ENCODE results near the gene ZDHHC4. TPM values are rescaled to one million over a fixed set of nuclear protein-coding genes. Genes with fewer than 3 reads are reported as not detected.
"Not testable (repeated sequence)": the region's sequence is repeated elsewhere in the genome, so short reads cannot be mapped to it uniquely, and the experiment has no call there.

Gene ZDHHC4
- total RNA-seq, 1 experiment from 2014 or later = 42.1 TPM

- DNase-seq (ENCODE audit: low spot score) = no peak
Measured at GRCh38 chr7:6634021-6634420, 56.8 kb downstream of the ZDHHC4 start.

- not testable (repeated sequence) for DNase-seq (ENCODE audit: low spot score)
Measured at GRCh38 chr7:6634971-6635370, 57.7 kb downstream of the ZDHHC4 start.

GRCh38 chr7:6636741-6637543 is 59.7 kb downstream of the ZDHHC4 start, which contains the start of gene ZNF316:
TSS of gene ZNF316 (plus strand) at chr7:6637318. CDS start at chr7:6642410, 5,092 bp downstream.
- peak; percentile 41 for DNase-seq (ENCODE audit: low spot score)

- DNase-seq (ENCODE audit: low spot score) = peak; percentile 37
Measured at GRCh38 chr7:6637544-6638229, 60.4 kb downstream of the ZDHHC4 start.

Other genes starting within 250 kb of the ZDHHC4 start
- gene FAM220A, start 228.5 kb upstream of the ZDHHC4 start, total RNA-seq (2014; rRNA removed; shearing (Covaris generic)) = 6.1 and 8.7 TPM in 2 replicates
- gene RAC1, start 202.9 kb upstream of the ZDHHC4 start, total RNA-seq (2014; rRNA removed; shearing (Covaris generic)) = 108 and 119 TPM in 2 replicates
- 24.2 and 27.1 TPM in 2 replicates for gene DAGLB, start 129.5 kb upstream of the ZDHHC4 start, total RNA-seq (2014; rRNA removed; shearing (Covaris generic))
- 93.0 and 114 TPM in 2 replicates for gene KDELR2, start 93.3 kb upstream of the ZDHHC4 start, total RNA-seq (2014; rRNA removed; shearing (Covaris generic))
- gene GRID2IP, start 26.0 kb upstream of the ZDHHC4 start, total RNA-seq (2014; rRNA removed; shearing (Covaris generic)) = not detected in 2 replicates
- gene INTS15, start 12.6 kb downstream of the ZDHHC4 start, total RNA-seq (2014; rRNA removed; shearing (Covaris generic)) = 27.6 and 29.5 TPM in 2 replicates
- gene ZNF853, start 38.2 kb downstream of the ZDHHC4 start, total RNA-seq (2014; rRNA removed; shearing (Covaris generic)) = 0.31 TPM in 1 of 2 replicates, not detected in the other
- 32.8 and 35.9 TPM in 2 replicates for gene ZNF316, start 59.9 kb downstream of the ZDHHC4 start, total RNA-seq (2014; rRNA removed; shearing (Covaris generic))
- gene ZNF12, start 129.5 kb downstream of the ZDHHC4 start, total RNA-seq (2014; rRNA removed; shearing (Covaris generic)) = 17.2 and 22.5 TPM in 2 replicates
- 0.08 TPM in 1 of 2 replicates, not detected in the other for gene RSPH10B2, start 176.6 kb downstream of the ZDHHC4 start, total RNA-seq (2014; rRNA removed; shearing (Covaris generic))
- gene CCZ1B, start 248.8 kb downstream of the ZDHHC4 start, total RNA-seq (2014; rRNA removed; shearing (Covaris generic)) = 29.8 and 31.7 TPM in 2 replicates

All from HT-29 (cell line).